HPDE6-E6E7 (cell line): ENCODE data around the gene IFI44L.

Source experiments
- DNase-seq: peaks from one replicate; pipeline ENCODE4 v3.0.0; 2011; ENCODE audit warnings: missing footprints; ENCODE audit errors: extremely low spot score

IFI44L gene

GRCh38 chr1:78688697-78689096, 68.4 kb downstream of the IFI44L start:
- DNase-seq: no peak

GRCh38 chr1:78690516-78690915, 70.3 kb downstream of the IFI44L start:
- DNase-seq: no peak

GRCh38 chr1:78691995-78692747, 71.9 kb downstream of the IFI44L start:
- DNase-seq: peak; percentile 43
